H1 (cell line): ENCODE results near the gene KCTD4.

Experiments used
- JUND ChIP-seq: IDR thresholded peaks from 2 replicates; pipeline ENCODE4 v1.6.1; 2011; ENCODE audit warnings: mild to moderate bottlenecking, improper control_type of control experiment, low read length
- NANOG ChIP-seq: IDR thresholded peaks from 2 replicates; pipeline ENCODE4 v1.6.1; 2011; ENCODE audit warnings: low read length, low read depth, mild to moderate bottlenecking, inconsistent platforms; ENCODE audit not compliant: insufficient read depth, poor library complexity, severe bottlenecking
- NRF1 ChIP-seq: IDR thresholded peaks from 2 replicates; pipeline ENCODE4 v1.6.1; 2011; ENCODE audit warnings: mild to moderate bottlenecking, low read depth, low read length, improper control_type of control experiment
- POLR2AphosphoS5 ChIP-seq: IDR thresholded peaks from 2 replicates; pipeline ENCODE4 v1.6.1; 2011; ENCODE audit warnings: low read depth, low read length
- RAD21 ChIP-seq, 2 experiments: IDR thresholded peaks in 1 of 2; conservative IDR thresholded peaks in 1 of 2; 2 replicates each; pipeline ENCODE4 v1.6.1; 2011; ENCODE audit warnings: low read depth in 2 of 2, low read length in 2 of 2, improper control_type of control experiment in 1 of 2, inconsistent platforms in 1 of 2, mild to moderate bottlenecking in 1 of 2, moderate library complexity in 1 of 2
- RFX5 ChIP-seq: IDR thresholded peaks from 2 replicates; pipeline ENCODE4 v1.6.1; 2011; ENCODE audit warnings: low read depth, low read length, improper control_type of control experiment, borderline replicate concordance
- SAP30 ChIP-seq: fragments of 300-600 bp; sonication (generic); IDR thresholded peaks from 2 replicates; pipeline ENCODE4 v1.7.1; 2012; ENCODE audit warnings: low read length, moderate library complexity, mild to moderate bottlenecking, inconsistent platforms; ENCODE audit not compliant: insufficient read depth, insufficient replicate concordance
- SP4 ChIP-seq: IDR thresholded peaks from 2 replicates; pipeline ENCODE4 v1.6.1; 2012; ENCODE audit warnings: low read length, inconsistent platforms
- TAF1 ChIP-seq: IDR thresholded peaks from 2 replicates; pipeline ENCODE4 v1.6.1; 2011; ENCODE audit warnings: mild to moderate bottlenecking, low read depth, low read length

- TF ChIP-seq SAP30 (no peak), RFX5 (no peak), RAD21 (IDR thresholded peaks at IDR 0.05 in 1 of 2, conservative IDR thresholded peaks at IDR 0.05 in 1 of 2; ENCODE audit: low read depth in 2 of 2, low read length in 2 of 2) (no peak), SP4 (no peak), POLR2AphosphoS5 (no peak), JUND (no peak), NRF1 (no peak), TAF1 (no peak), NANOG (no peak)
Observed at GRCh38 chr13:45179428-45179827, 21.4 kb downstream of the KCTD4 start.
